Cardiac fibroblast (primary cell): Measurements from ENCODE around the gene IL16.

Source experiments
- DNase-seq, 2 donors: peaks; one replicate each; pipeline versions ENCODE4 v3.0.0 to v3.0.0-alpha.2; 2010; ENCODE audit warnings: low read depth in 2 of 2
- H3K4me3 ChIP-seq, 2 donors: replicated peaks in 1 of 2; 1 replicate in 1 of 2; 2 replicates in 1 of 2; pipeline ENCODE4 v1.5.1; 2011; ENCODE audit warnings: low read depth in 2 of 2, low read length in 2 of 2, mild to moderate bottlenecking in 2 of 2, moderate library complexity in 1 of 2
- TF ChIP-seq, protein P1 (sequence below): IDR thresholded peaks from one replicate; pipeline ENCODE4 v1.5.1; 2011; ENCODE audit warnings: low read depth, mild to moderate bottlenecking, low read length, inconsistent platforms

The IL16 gene

DNA sequence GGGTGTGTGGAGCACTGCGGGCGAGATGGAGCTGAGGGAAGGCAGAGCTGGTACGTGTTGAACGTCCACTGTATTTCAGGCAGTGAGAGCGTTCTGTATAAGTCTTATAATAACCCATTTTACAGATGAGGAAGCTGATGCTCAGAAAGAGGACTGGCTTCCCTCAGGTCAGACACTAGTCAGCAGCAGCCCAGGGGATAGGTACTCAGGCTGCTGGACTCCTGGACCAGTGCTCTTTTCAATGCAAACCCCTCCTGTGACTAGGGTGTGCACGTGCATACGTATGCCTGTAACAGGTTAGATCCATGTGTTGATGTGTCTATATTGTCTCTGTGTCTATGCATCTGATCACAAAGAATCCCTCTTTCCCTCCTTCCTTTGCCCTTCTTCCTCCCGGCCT is 8.3 kb upstream of the IL16 start:
- TF ChIP-seq, protein P1, sequence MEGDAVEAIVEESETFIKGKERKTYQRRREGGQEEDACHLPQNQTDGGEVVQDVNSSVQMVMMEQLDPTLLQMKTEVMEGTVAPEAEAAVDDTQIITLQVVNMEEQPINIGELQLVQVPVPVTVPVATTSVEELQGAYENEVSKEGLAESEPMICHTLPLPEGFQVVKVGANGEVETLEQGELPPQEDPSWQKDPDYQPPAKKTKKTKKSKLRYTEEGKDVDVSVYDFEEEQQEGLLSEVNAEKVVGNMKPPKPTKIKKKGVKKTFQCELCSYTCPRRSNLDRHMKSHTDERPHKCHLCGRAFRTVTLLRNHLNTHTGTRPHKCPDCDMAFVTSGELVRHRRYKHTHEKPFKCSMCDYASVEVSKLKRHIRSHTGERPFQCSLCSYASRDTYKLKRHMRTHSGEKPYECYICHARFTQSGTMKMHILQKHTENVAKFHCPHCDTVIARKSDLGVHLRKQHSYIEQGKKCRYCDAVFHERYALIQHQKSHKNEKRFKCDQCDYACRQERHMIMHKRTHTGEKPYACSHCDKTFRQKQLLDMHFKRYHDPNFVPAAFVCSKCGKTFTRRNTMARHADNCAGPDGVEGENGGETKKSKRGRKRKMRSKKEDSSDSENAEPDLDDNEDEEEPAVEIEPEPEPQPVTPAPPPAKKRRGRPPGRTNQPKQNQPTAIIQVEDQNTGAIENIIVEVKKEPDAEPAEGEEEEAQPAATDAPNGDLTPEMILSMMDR, result no peak
- no peak overlapping the region for H3K4me3 ChIP-seq
- no peak for DNase-seq

DNA sequence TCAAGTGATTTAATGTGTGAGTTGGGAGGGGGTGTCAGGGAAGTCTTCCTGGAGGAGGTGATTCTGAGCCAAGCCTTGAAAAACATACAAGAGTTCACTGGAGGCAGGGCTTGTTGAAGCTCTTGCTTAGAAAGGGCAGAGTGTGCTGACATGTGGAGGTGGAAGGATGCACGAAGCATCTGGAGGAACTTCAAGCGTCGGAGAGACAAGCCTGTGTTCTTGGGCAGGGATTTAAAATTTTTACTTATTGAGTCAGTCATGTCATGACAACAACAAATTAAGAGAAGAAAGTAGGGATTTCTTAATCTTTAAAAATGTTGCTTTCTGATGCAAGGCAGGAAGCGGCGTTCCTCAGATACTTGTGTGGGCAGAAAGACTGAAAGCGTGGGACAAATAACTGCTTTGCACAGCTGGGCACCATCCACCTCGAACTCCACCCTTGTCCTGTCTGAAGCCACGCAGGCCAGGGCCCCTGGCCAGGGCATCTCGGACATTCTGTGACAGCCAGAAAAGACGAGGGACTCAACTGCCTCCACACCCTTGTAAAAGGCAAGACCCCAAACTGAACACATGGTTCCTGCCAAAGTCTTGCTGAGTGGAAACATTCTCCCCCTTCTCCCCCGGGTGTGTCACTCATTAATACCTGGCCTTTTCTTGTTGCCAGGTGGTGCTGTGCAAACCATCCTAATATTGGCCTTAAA is 6.9 kb upstream of the IL16 start:
- H3K4me3 ChIP-seq, result no peak overlapping the region
- TF ChIP-seq, protein P1, result no peak
- DNase-seq, result peak; percentile 97 to 98

DNA sequence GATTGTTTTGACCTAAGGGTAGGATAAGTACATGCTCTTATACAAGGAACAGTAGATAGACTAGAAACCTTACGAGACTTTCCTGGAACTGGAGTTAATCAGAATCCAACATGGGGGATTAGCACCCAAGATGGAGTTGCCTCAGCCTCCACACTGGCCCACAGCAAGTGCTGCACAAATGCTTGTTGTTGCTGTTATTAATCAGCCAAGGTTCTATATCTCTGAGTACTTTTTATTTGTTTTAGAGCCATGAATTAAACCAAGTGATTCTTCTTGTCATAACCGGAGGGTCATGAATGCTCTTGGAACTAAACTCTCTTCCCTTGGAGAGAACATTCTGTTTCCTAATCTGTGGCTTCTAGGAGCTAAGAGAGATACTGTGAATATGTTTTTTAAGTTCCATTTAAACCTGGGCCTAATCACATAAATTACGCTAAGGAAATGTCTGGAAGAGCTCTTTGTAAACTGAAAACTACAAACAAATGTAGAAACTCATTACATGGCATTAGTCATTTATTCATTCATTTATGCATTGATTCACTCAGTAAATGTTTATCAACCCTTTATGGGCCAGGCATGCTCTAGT is 5.7 kb upstream of the IL16 start:
- no peak overlapping the region for H3K4me3 ChIP-seq
- TF ChIP-seq, protein P1, result no peak
- peak in 1 of 2 donors; percentile 13 for DNase-seq

DNA sequence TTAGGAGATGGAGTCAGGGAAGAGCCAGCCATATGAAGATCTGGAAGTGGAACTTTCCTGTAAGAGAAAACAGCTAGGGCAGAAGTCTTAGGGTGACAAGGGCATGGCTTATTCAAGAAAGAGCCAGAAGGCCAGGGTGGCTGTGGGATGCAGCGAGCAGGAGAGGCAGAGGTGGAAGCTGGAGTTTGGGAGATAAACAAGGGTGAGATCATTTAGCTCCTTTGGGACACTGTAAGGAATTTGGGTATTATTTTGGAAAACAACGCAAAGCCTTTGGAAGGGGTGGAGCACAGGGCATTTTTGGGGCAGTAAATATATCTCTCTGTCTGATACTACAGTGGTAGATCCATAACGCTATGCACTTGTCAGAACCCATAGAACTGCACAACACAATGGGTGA is 5.0 kb upstream of the IL16 start:
- TF ChIP-seq, protein P1, result no peak
- no peak overlapping the region for H3K4me3 ChIP-seq
- DNase-seq, result no peak

DNA sequence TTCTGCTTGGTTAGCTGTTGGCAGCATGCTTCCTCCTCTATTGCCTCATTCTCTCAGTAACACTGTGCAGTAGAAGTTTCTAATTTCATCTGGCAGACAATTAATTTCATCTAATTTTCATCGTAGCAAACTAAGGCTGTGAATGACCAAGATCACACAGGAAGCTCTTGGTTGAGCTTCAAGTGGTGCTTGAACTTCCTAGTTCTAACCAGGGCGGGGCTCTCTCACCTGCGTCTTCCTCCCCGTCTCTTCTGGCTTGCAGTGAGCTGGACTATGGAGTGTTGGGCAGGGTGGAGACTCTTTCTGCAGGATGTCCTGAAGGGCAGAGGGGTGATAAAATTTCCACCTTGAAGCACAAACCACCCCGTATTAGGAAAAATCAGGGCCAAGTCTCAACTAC is 2.0 kb upstream of the IL16 start:
- TF ChIP-seq, protein P1, result no peak
- no peak for DNase-seq
- no peak overlapping the region for H3K4me3 ChIP-seq

DNA sequence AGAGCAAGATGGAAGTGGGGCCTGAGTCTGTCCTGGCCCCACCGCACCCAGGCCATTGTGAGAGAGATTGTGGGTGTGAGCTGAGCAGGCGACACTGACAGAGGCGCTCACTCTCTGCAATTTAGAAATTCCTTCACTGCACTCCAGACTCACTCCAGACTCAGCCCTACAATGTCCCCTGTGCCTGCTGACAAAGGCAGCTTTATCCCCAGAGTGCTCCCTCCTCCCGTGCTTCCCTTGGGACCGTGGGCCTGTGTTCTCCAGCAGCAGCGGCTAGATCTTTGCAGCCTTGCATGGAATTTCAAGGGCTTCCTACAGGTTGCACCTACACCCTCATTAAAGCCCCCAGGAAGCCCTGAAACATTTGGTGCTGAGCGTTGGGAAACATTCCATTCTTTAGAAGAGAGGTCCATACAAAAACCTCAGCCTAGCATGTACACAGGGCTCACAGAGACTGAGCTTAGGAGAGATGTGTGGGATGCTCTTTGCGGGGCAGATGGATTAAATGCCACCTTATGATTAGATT is 1.3 kb upstream of the IL16 start:
- H3K4me3 ChIP-seq, result no peak overlapping the region
- TF ChIP-seq, protein P1, result no peak
- no peak for DNase-seq
